ENCODE measurements around the gene WDR41.
"Not testable (repeated sequence)": the region's sequence is repeated elsewhere in the genome, so short reads cannot be mapped to it uniquely, and the experiment has no call there.

The WDR41 gene

GRCh38 chr5:77491783-77492652 lies at the start of gene WDR41:
Gene WDR41, minus strand, starts transcription at chr5:77492316. Its CDS starts 96 bp downstream, at chr5:77492220.
- Histone ChIP-seq H3K4me3 (replicated peaks; ENCODE audit: low read depth, low read length) (peak within 1 kb of the TSS; percentile 95), H3K36me3 (ENCODE audit: control insufficient read depth, insufficient read depth, low read length) (no peaks in the 10 kb centered on the region; the same call in 1 of the 2 replicates), H3K27me3 (replicated peaks; ENCODE audit: control insufficient read depth, insufficient read depth, low read length) (no peaks in the 10 kb centered on the region)
- peak; percentile 84 for TF ChIP-seq CTCF (IDR thresholded peaks at IDR 0.05; ENCODE audit: insufficient read depth, low read length, poor library complexity, severe bottlenecking)
- DNase-seq (ENCODE audit: extremely low read depth, insufficient read length) = peak; percentile 96

GRCh38 chr5:77531297-77531696 lies 39.2 kb upstream of the WDR41 start:
- DNase-seq (ENCODE audit: extremely low read depth, insufficient read length) = no peak
- Histone ChIP-seq H3K4me3 (replicated peaks; ENCODE audit: low read depth, low read length) (no peak overlapping the region), H3K36me3 (ENCODE audit: control insufficient read depth, insufficient read depth, low read length) (no peaks in the 10 kb centered on the region), H3K27me3 (replicated peaks; ENCODE audit: control insufficient read depth, insufficient read depth, low read length) (no peaks in the 10 kb centered on the region)
- TF ChIP-seq CTCF (IDR thresholded peaks at IDR 0.05; ENCODE audit: insufficient read depth, low read length, poor library complexity, severe bottlenecking) = no peak

GRCh38 chr5:77518304-77518703 lies 26.2 kb upstream of the WDR41 start:
- no peaks in the 10 kb centered on the region for H3K27me3 ChIP-seq (replicated peaks; ENCODE audit: control insufficient read depth, insufficient read depth, low read length)
- peak; percentile 33 for TF ChIP-seq CTCF (IDR thresholded peaks at IDR 0.05; ENCODE audit: insufficient read depth, low read length, poor library complexity, severe bottlenecking)
- no peak for DNase-seq (ENCODE audit: extremely low read depth, insufficient read length)
- no peak overlapping the region for H3K4me3 ChIP-seq (replicated peaks; ENCODE audit: low read depth, low read length)
- no peaks in the 10 kb centered on the region for H3K36me3 ChIP-seq (ENCODE audit: control insufficient read depth, insufficient read depth, low read length)

- no peak for DNase-seq (ENCODE audit: extremely low read depth, insufficient read length)
- no peak for TF ChIP-seq CTCF (IDR thresholded peaks at IDR 0.05; ENCODE audit: insufficient read depth, low read length, poor library complexity, severe bottlenecking)
- H3K36me3 ChIP-seq (ENCODE audit: control insufficient read depth, insufficient read depth, low read length) = no peaks in the 10 kb centered on the region
- no peak overlapping the region for H3K4me3 ChIP-seq (replicated peaks; ENCODE audit: low read depth, low read length)
- no peaks in the 10 kb centered on the region for H3K27me3 ChIP-seq (replicated peaks; ENCODE audit: control insufficient read depth, insufficient read depth, low read length)
Observed at GRCh38 chr5:77514457-77514856, 22.3 kb upstream of the WDR41 start.

GRCh38 chr5:77513321-77513720 lies 21.2 kb upstream of the WDR41 start:
- H3K27me3 ChIP-seq (replicated peaks; ENCODE audit: control insufficient read depth, insufficient read depth, low read length) = no peaks in the 10 kb centered on the region; the same call in 1 of the 2 replicates
- no peaks in the 10 kb centered on the region for H3K36me3 ChIP-seq (ENCODE audit: control insufficient read depth, insufficient read depth, low read length)
- no peak overlapping the region for H3K4me3 ChIP-seq (replicated peaks; ENCODE audit: low read depth, low read length)
- TF ChIP-seq CTCF (IDR thresholded peaks at IDR 0.05; ENCODE audit: insufficient read depth, low read length, poor library complexity, severe bottlenecking) = no peak
- DNase-seq (ENCODE audit: extremely low read depth, insufficient read length) = no peak

- not testable (repeated sequence) for DNase-seq (ENCODE audit: extremely low read depth, insufficient read length); H3K4me3 ChIP-seq (replicated peaks; ENCODE audit: low read depth, low read length)
Observed at GRCh38 chr5:77501132-77501531, 9.0 kb upstream of the WDR41 start.

More at GRCh38 chr5:77501132-77501531, 9.0 kb upstream of the WDR41 start:
- not testable (repeated sequence) for H3K27me3 ChIP-seq (replicated peaks; ENCODE audit: control insufficient read depth, insufficient read depth, low read length); H3K36me3 ChIP-seq (ENCODE audit: control insufficient read depth, insufficient read depth, low read length)

Measured in GM06990 (cell line).